Erythroblast (primary cell): ENCODE data around the gene DNAI2.

Experiments used
- GATA1 ChIP-seq: IDR thresholded peaks from 2 replicates; pipeline ENCODE4 v1.6.1; 2011; ENCODE audit warnings: low read depth, mild to moderate bottlenecking, control low read depth, low read length, moderate library complexity
- POLR2A ChIP-seq: IDR thresholded peaks from 2 replicates; pipeline ENCODE4 v1.6.1; 2011; ENCODE audit warnings: mild to moderate bottlenecking, low read length

DNA sequence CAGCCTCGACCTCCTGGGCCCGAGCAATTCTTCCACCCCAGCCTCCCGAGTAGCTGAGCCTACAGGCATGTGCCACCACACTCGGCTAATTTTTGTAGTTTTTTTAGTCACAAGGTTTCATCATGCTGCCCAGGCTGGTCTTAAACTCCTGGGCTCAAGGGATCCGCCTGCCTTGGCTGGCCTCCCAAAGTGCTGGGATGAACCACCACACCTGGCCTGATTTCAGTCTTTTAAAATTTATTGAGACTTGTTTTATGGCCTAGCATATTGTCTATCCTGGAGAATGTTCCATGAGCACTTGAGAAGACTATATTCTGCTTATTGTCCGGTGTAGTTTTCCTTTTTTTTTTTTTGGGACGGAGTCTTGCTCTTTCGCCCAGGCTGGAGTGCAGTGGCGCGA, 18.5 kb downstream of the DNAI2 start:
- no peak for TF ChIP-seq POLR2A
- TF ChIP-seq GATA1 = no peak
